Activated CD4-positive, alpha-beta memory T cell treated with anti-CD3 and anti-CD28 coated beads for 36 hours (primary cell): ENCODE results near the gene PRR15. TPM values are rescaled to one million over a fixed set of nuclear protein-coding genes. Genes with fewer than 3 reads are reported as not detected.

Experiments
- CTCF ChIA-PET: fragments of 350-600 bp; sonication (Branson Sonifier 250); formaldehyde crosslinking; loops from one replicate; lab custom pipeline; 2021; ENCODE audit warnings: antibody characterized with exemption, inconsistent platforms; lab: Charles Lee
- POLR2A ChIA-PET: fragments of 350-600 bp; sonication (Branson Sonifier 250); formaldehyde crosslinking; loops from one replicate; lab custom pipeline; 2021; ENCODE audit warnings: antibody characterized with exemption; lab: Charles Lee
- DNase-seq: peaks from one replicate; pipeline ENCODE4 v3.0.0-alpha.2; 2020
- H3K27ac Mint-ChIP-seq: one replicate; pipeline ENCODE4 v1.8.0; 2021; ENCODE audit warnings: mixed read lengths
- H3K27me3 Mint-ChIP-seq: one replicate; pipeline ENCODE4 v1.8.0; 2021; ENCODE audit warnings: mixed read lengths
- H3K36me3 Mint-ChIP-seq: one replicate; pipeline ENCODE4 v1.8.0; 2021; ENCODE audit warnings: mixed read lengths
- H3K4me1 Mint-ChIP-seq: one replicate; pipeline ENCODE4 v1.8.0; 2021; ENCODE audit warnings: low read depth, mixed read lengths
- H3K4me3 Mint-ChIP-seq: one replicate; pipeline ENCODE4 v1.8.0; 2021; ENCODE audit warnings: mild to moderate bottlenecking, mixed read lengths
- H3K9me3 Mint-ChIP-seq: one replicate; pipeline ENCODE4 v1.8.0; 2021; ENCODE audit warnings: mixed read lengths
- intact Hi-C: fragments of 100-400 bp; cut with micrococcal nuclease; formaldehyde crosslinking; loops from one replicate; pipeline ENCODE4 v1.15.1; 2023
- total RNA-seq, 2 experiments: library from RNA; stranded (reverse); gene quantifications; one replicate each; pipeline ENCODE4 v1.2.3, GENCODE V29; 2021

The PRR15 gene
- total RNA-seq, 2 experiments from 2014 or later: not detected

DNA sequence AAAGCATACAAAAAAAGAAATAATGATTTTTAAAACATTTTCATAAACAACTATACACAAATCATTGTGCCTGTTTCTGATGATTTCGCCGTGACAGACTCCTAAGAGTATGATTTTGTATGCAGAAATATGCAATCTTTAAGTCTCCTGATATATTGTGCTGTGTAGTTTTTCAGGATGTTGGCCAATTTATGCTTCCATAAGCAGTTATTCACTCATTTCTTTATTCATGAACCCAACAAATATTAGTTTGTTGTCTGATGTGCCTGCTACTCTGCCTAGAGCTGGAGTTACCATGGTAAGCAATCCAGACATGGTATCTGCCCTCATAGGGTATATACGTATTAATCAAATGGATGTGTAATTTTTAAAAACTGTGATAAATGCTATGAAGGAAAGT lies 40.4 kb downstream of the PRR15 start:
- no peaks in the 10 kb centered on the region for H3K4me1 Mint-ChIP-seq
- no peaks in the 10 kb centered on the region for H3K36me3 Mint-ChIP-seq
- intact Hi-C loops: no loop called here
- H3K4me3 Mint-ChIP-seq: no peak overlapping the region
- CTCF ChIA-PET: no interaction called here
- DNase-seq: no peak
- H3K9me3 Mint-ChIP-seq: peaks cover 5% of the 10 kb centered on the region
- H3K27ac Mint-ChIP-seq: no peak overlapping the region
- POLR2A ChIA-PET: no interaction called here
- peaks cover 6% of the 10 kb centered on the region for H3K27me3 Mint-ChIP-seq

DNA sequence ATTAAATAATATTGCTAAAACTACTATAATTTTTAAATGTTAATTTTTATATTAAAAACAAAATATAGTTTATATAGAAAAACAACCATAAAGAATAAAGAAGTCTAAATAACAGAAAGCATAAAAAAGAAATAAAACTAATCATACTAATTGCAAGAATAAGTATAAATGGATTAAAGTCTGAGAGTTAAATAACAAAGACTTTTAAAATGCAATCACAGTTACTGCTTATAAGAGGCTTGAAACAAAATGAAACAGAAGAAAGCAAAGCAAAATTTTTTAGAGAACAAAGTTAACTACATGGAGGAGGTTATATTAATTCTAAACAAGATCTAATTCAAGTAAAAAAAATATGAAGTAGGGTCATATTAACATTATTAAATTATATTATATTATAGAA lies 41.1 kb downstream of the PRR15 start:
- intact Hi-C loops: no loop called here
- CTCF ChIA-PET: no interaction called here
- POLR2A ChIA-PET: no interaction called here
- no peaks in the 10 kb centered on the region for H3K36me3 Mint-ChIP-seq
- DNase-seq: no peak
- no peaks in the 10 kb centered on the region for H3K4me1 Mint-ChIP-seq
- H3K27me3 Mint-ChIP-seq: peaks cover 6% of the 10 kb centered on the region
- H3K4me3 Mint-ChIP-seq: no peak overlapping the region
- peaks cover 5% of the 10 kb centered on the region for H3K9me3 Mint-ChIP-seq
- H3K27ac Mint-ChIP-seq: no peak overlapping the region

DNA sequence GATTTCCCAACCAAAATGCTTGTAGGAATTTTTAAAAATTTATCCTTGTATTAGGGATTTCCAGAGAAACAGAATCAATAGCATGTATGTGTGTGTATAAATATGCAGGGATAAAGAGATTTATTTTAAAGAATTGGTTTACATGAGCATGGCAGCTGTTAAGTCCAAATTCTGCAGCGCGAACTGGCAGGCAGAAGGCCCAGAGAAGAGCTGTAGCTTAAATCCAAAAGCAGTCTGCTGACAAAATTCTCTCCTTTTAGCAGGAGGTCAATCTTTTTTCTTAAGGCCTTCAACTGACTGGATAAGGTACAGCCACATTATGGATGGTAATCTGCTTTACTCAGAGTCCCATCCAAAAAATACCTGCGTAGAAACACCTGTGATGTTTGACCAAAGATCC lies 42.0 kb downstream of the PRR15 start:
- no peak overlapping the region for H3K4me3 Mint-ChIP-seq
- H3K4me1 Mint-ChIP-seq: no peaks in the 10 kb centered on the region
- intact Hi-C loops: no loop called here
- DNase-seq: no peak
- H3K9me3 Mint-ChIP-seq: peaks cover 5% of the 10 kb centered on the region
- H3K27me3 Mint-ChIP-seq: peaks cover 6% of the 10 kb centered on the region
- CTCF ChIA-PET: no interaction called here
- H3K36me3 Mint-ChIP-seq: no peaks in the 10 kb centered on the region
- POLR2A ChIA-PET: no interaction called here
- no peak overlapping the region for H3K27ac Mint-ChIP-seq

DNA sequence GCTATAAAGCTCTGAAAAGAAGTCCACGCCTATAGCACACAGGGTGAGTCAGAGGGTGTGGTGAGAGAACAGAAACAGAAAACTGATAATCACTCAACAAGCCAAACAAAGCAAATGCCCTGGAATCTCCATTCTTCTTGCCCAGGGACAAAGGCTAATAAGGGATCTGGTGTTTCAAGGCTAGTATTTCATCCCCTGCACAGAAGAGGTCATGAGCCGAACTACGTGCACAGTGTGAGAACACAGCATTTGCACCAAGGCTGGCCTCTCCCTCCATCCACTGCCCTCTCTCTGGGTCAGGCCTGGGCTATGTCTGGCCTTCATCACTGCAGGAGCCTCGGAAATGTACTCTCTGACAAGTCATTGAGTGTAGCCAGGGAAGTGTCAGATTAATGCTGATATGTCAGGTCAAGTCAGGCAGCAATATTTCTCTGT lies 42.7 kb downstream of the PRR15 start:
- Mint-ChIP-seq H3K4me1 (no peaks in the 10 kb centered on the region), H3K27me3 (peaks cover 6% of the 10 kb centered on the region), H3K4me3 (no peak overlapping the region), H3K36me3 (no peaks in the 10 kb centered on the region), H3K9me3 (peaks cover 5% of the 10 kb centered on the region), H3K27ac (no peak overlapping the region)
- intact Hi-C loops: no loop called here
- DNase-seq: no peak
- CTCF ChIA-PET: no interaction called here
- POLR2A ChIA-PET: no interaction called here

DNA sequence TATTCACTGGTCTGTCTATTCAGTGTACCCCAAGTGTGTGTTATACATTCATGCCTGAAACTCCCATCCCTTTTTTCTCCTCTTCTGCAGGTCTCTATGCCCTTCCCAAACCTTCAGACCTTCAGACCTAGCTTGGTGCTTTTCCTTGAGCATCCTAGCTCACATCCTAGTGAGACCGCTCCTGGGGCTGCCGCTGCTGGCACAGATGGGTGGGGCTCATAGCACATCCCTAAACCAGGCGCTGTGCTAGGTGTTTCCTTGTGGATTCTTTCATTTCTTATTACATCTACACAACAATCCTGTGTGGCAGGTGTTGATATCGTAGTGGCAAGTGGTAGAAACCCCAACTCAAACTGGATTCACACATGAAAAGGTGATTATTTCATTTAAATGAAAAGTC lies 43.2 kb downstream of the PRR15 start:
- H3K27me3 Mint-ChIP-seq: peaks cover 6% of the 10 kb centered on the region
- ChIA-PET CTCF (interaction anchor here (0.7 kb wide), 1 partner anchor 129 kb away, joined by 4 read pairs; no protein-coding TSS in a partner anchor), POLR2A (no interaction called here)
- no peak overlapping the region for H3K27ac Mint-ChIP-seq
- DNase-seq: no peak
- H3K4me3 Mint-ChIP-seq: no peak overlapping the region
- H3K9me3 Mint-ChIP-seq: peaks cover 5% of the 10 kb centered on the region
- intact Hi-C loops: no loop called here
- H3K36me3 Mint-ChIP-seq: no peaks in the 10 kb centered on the region
- H3K4me1 Mint-ChIP-seq: no peaks in the 10 kb centered on the region

DNA sequence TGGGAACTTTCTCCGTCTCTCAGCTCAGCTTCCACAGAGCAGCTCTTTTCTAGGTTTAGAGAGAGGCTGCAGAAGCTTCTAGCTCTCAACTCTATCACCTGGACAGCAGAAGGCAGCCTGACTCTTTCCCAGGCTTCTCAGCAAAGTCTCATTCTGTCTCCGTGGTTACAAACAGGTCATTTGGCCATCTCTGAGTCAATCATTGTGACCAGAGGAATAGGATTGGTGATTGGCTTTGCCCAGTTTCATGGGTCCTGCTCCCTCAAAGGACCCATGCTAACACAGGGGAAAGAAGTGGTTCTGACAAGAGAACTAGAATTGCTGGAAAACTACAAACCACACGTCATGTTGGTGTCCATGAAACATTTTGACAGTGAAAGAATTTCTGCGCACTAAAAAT lies 43.6 kb downstream of the PRR15 start:
- intact Hi-C loops: no loop called here
- H3K4me3 Mint-ChIP-seq: no peak overlapping the region
- CTCF ChIA-PET: interaction anchor here (0.7 kb wide), 1 partner anchor 129 kb away, joined by 4 read pairs; no protein-coding TSS in a partner anchor

DNA sequence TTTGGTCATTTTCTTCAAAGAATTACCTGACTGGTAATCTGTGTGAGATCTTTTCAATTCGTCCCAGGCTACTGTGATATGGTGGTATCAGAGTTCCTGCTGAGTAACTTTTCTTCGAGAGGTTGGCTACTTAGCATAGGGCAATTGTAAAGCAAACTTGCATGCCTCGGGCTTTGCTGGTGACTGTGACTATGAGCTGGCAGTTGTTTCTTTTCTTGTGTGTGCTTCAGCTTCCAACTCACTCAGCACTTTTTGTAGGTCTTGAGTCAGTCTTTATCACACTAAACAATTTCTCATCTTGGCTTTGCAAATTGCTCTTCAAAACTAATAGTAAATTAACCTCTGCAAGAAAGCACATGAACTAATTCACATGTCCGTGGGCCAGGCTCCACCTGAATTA lies 44.3 kb downstream of the PRR15 start:
- ChIA-PET CTCF (interaction anchor here (0.7 kb wide), 1 partner anchor 19 kb away, joined by 3 read pairs; no protein-coding TSS in a partner anchor), POLR2A (no interaction called here)
- H3K27ac Mint-ChIP-seq: no peak overlapping the region
- intact Hi-C loops: no loop called here
- no peaks in the 10 kb centered on the region for H3K4me1 Mint-ChIP-seq
- peaks cover 5% of the 10 kb centered on the region for H3K27me3 Mint-ChIP-seq
- H3K4me3 Mint-ChIP-seq: no peak overlapping the region
- H3K36me3 Mint-ChIP-seq: no peaks in the 10 kb centered on the region
- no peak for DNase-seq
- peaks cover 5% of the 10 kb centered on the region for H3K9me3 Mint-ChIP-seq

More for the DNA sequence above, 43.6 kb downstream of the PRR15 start:
- Mint-ChIP-seq H3K27ac (no peak overlapping the region), H3K9me3 (peaks cover 5% of the 10 kb centered on the region), H3K27me3 (peaks cover 6% of the 10 kb centered on the region), H3K36me3 (no peaks in the 10 kb centered on the region), H3K4me1 (no peaks in the 10 kb centered on the region)
- no peak for DNase-seq
- POLR2A ChIA-PET: no interaction called here

DNA sequence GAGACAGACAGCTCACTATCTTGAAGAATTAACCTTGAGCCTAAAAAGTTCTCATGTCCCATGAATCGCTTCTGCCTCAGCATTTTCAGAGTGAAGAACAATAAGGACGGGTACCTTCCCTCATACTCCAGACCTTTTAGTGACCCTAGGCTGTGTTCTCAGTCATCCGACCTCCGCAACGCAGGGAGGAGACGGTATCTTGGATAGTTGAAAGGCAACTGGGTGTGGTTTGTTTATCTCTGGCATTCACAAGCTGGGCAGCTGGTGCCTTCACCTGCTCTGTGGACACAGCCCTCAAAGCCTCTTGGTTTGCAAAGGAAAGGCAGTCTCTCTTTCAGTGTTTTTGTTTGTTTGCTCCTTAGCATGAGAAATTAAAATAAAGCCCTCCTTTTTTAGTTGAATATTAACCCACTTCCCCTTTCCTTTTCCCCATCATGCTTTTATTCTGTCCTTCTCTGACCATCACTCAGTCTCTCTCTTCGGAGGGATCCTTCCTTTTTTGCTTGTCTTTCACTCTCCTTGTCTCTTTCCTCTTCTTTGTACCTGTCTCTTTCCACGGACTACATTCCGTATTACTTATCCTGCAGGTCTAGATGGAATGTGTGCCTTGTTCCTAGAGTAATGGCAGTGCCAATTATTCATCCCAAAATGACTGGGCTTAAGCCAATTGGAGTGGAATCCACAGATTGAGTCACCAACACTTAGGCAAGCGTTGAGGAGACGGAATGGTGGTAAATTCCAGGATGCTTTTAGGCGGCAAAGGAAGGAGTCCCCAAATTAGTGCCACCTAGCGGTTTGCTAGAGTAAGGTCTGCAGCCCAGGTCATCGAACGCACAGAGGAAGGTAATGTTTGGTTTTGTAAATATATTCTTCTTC lies 45.8 kb downstream of the PRR15 start:
- H3K27ac Mint-ChIP-seq: no peak overlapping the region
- H3K4me3 Mint-ChIP-seq: no peak overlapping the region
- no peaks in the 10 kb centered on the region for H3K36me3 Mint-ChIP-seq
- H3K4me1 Mint-ChIP-seq: no peaks in the 10 kb centered on the region
- H3K27me3 Mint-ChIP-seq: peaks cover under 1% of the 10 kb centered on the region
- H3K9me3 Mint-ChIP-seq: peaks cover under 1% of the 10 kb centered on the region
- intact Hi-C loops: no loop called here
- POLR2A ChIA-PET: no interaction called here
- no peak for DNase-seq
- CTCF ChIA-PET: no interaction called here

DNA sequence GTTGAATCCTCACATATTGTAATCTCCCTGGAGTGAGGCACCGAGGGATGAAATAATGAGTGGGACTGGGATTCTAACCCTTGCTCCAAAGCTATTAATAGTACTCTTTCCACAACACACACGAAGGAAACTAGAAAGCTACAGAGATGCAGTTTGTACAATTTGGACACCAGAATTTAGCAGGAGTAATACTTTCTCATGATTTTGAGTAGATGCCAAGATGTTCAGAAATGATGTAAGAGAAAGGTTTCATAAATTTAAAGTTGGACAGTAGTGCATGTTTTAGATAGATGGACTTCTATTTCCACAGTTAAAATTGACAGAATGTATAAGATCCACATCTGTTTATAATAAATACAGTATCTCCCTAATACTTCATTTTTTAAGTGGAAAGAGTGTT lies 46.5 kb downstream of the PRR15 start:
- ChIA-PET CTCF (no interaction called here), POLR2A (interaction anchor here (0.7 kb wide), 1 partner anchor 16 kb away, joined by 4 read pairs; no protein-coding TSS in a partner anchor)
- Mint-ChIP-seq H3K27ac (no peak overlapping the region), H3K4me1 (no peaks in the 10 kb centered on the region), H3K4me3 (no peak overlapping the region), H3K9me3 (no peaks in the 10 kb centered on the region), H3K27me3 (no peaks in the 10 kb centered on the region), H3K36me3 (no peaks in the 10 kb centered on the region)
- intact Hi-C loops: no loop called here
- DNase-seq: no peak

DNA sequence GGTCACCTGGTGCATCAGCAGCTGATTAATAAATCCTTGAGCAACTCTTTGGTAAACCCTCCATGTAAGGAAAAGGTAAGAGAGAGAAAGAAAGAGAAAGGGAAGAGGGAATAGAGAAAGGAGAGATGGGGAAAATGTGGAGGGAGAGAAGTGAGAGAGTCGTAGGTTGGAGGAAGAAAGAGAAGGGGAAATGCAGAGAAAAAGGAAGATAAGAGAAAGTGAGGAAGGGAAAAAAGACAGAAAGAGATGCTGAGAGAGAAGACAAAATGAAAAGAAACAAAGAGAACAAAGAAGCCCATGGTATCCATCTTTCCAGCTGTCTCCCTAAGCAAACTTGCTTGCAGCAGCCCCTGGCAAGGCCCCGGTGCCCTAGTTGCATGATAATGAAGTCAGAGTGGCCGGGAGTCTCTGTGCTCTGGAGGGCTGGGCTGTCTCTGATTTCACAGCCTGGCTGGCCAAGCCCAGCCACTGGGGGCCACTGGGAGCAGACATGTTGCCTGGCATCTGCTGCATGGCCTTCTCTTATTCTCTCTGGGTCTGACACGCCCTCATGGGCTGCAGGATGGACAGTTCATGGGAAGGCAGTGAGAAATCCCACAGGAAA lies 48.4 kb downstream of the PRR15 start:
- CTCF ChIA-PET: no interaction called here
- POLR2A ChIA-PET: no interaction called here
- intact Hi-C loops: no loop called here

DNA sequence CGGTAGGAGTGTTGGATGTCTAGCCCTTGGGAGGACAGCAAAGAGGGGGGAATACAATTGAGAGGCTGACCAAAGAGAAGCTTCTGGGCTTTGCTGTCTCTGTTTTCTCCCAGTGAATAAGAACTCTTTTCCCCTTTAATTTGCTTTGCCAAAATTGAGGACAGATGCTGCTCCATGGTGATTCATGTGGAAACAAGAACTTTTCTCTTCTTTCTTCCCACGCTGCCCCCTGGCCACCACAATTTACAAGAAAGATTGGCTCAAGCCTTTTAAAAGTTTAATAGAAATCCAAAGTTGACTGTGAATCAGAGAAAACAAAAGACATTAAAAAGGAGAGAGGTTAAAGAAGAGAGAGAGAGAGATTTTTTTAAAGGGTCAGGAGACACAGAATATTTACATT lies 49.0 kb downstream of the PRR15 start:
- Mint-ChIP-seq H3K36me3 (no peaks in the 10 kb centered on the region), H3K27ac (no peak overlapping the region), H3K4me3 (no peak overlapping the region), H3K27me3 (peaks cover 5% of the 10 kb centered on the region), H3K9me3 (no peaks in the 10 kb centered on the region), H3K4me1 (no peaks in the 10 kb centered on the region)
- ChIA-PET POLR2A (no interaction called here), CTCF (no interaction called here)
- intact Hi-C loops: no loop called here
- no peak for DNase-seq

More for the DNA sequence above, 48.4 kb downstream of the PRR15 start:
- Mint-ChIP-seq H3K27ac (no peak overlapping the region), H3K4me1 (no peaks in the 10 kb centered on the region), H3K4me3 (no peak overlapping the region), H3K27me3 (peaks cover 5% of the 10 kb centered on the region), H3K9me3 (no peaks in the 10 kb centered on the region), H3K36me3 (no peaks in the 10 kb centered on the region)
- no peak for DNase-seq

DNA sequence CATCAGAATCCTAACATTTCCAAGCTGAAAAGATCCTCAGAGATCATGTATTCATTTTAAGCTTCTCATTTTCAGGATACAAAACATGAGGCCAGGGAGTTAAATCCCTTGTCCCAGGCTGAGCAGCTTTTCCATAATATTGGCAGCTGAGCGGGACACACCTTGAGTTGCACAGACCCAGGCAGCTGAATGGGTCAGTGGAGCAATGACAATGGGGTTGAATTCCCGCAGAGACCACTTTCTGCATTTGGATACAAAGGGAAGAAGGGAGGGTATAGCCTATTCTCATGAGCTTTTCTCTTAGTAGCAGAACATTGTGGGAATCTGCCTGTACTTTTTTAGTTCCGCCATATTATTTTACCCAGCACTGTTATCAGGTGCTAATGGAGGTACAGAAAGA lies 49.5 kb downstream of the PRR15 start:
- no peak overlapping the region for H3K27ac Mint-ChIP-seq
- H3K4me3 Mint-ChIP-seq: no peak overlapping the region
- H3K4me1 Mint-ChIP-seq: no peaks in the 10 kb centered on the region
- CTCF ChIA-PET: no interaction called here
- H3K27me3 Mint-ChIP-seq: peaks cover 5% of the 10 kb centered on the region
- POLR2A ChIA-PET: no interaction called here
- H3K36me3 Mint-ChIP-seq: no peaks in the 10 kb centered on the region
- intact Hi-C loops: no loop called here
- H3K9me3 Mint-ChIP-seq: no peaks in the 10 kb centered on the region
- no peak for DNase-seq
